ENCODE measurements around the gene CFAP299. TPM values are rescaled to one million over a fixed set of nuclear protein-coding genes. Genes with fewer than 3 reads are reported as not detected.

CFAP299 gene
- total RNA-seq, 4 donors from 2014 or later: 1.2 TPM; not detected in 3

GRCh38 chr4:80331693-80332092, 3.8 kb upstream of the CFAP299 start:
- peaks cover 0 to 11% of the 10 kb centered on the region in 2 donors for H3K27me3 ChIP-seq
- H3K4me3 ChIP-seq: no peak overlapping the region
- TF ChIP-seq CTCF (IDR thresholded peaks at IDR 0.05) (no peak), POLR2A (IDR thresholded peaks at IDR 0.05) (no peak)
- H3K27ac ChIP-seq: no peak overlapping the region
- H3K36me3 ChIP-seq: no peaks in the 10 kb centered on the region
- no peak for DNase-seq
- no peaks in the 10 kb centered on the region for H3K9me3 ChIP-seq
- intact Hi-C loops (cut with DNase I; ENCODE audit: low total_unique reads): no loop called here
- no peaks in the 10 kb centered on the region for H3K4me1 ChIP-seq

- no peak for DNase-seq
- Histone ChIP-seq H3K4me3 (no peak overlapping the region), H3K9me3 (no peaks in the 10 kb centered on the region), H3K27ac (no peak overlapping the region), H3K27me3 (peaks cover 0 to 18% of the 10 kb centered on the region in 2 donors), H3K36me3 (no peaks in the 10 kb centered on the region), H3K4me1 (no peaks in the 10 kb centered on the region)
- intact Hi-C loops (cut with DNase I; ENCODE audit: low total_unique reads): no loop called here
- TF ChIP-seq CTCF (IDR thresholded peaks at IDR 0.05): no peak
- TF ChIP-seq POLR2A (IDR thresholded peaks at IDR 0.05): no peak
Measured at GRCh38 chr4:80333121-80333520, 2.4 kb upstream of the CFAP299 start.

GRCh38 chr4:80334568-80334967, 962 bp upstream of the CFAP299 start:
- intact Hi-C loops (cut with DNase I; ENCODE audit: low total_unique reads): no loop called here
- no peak for TF ChIP-seq CTCF (IDR thresholded peaks at IDR 0.05)
- no peak for TF ChIP-seq POLR2A (IDR thresholded peaks at IDR 0.05)
- no peaks in the 10 kb centered on the region for H3K4me1 ChIP-seq
- peaks cover 0 to 18% of the 10 kb centered on the region in 2 donors for H3K27me3 ChIP-seq
- H3K27ac ChIP-seq: no peak overlapping the region
- no peak for DNase-seq
- H3K9me3 ChIP-seq: no peaks in the 10 kb centered on the region
- H3K4me3 ChIP-seq: no peak overlapping the region
- H3K36me3 ChIP-seq: no peaks in the 10 kb centered on the region

GRCh38 chr4:80335226-80335553, 340 bp upstream of the CFAP299 start:
- DNase-seq: no peak
- Histone ChIP-seq H3K4me3 (peak overlapping the region; percentile 28 to 37), H3K27ac (no peak overlapping the region), H3K27me3 (peaks cover 0 to 18% of the 10 kb centered on the region in 2 donors), H3K9me3 (no peaks in the 10 kb centered on the region), H3K36me3 (no peaks in the 10 kb centered on the region), H3K4me1 (no peaks in the 10 kb centered on the region)
- intact Hi-C loops (cut with DNase I; ENCODE audit: low total_unique reads): no loop called here
- no peak for TF ChIP-seq CTCF (IDR thresholded peaks at IDR 0.05)
- no peak for TF ChIP-seq POLR2A (IDR thresholded peaks at IDR 0.05)

GRCh38 chr4:80336582-80336981, 1.1 kb downstream of the CFAP299 start:
- Histone ChIP-seq H3K36me3 (no peaks in the 10 kb centered on the region), H3K9me3 (no peaks in the 10 kb centered on the region), H3K27me3 (peaks cover 0 to 18% of the 10 kb centered on the region in 2 donors), H3K4me3 (peak overlapping the region in 1 of 2 donors; percentile 37), H3K4me1 (no peaks in the 10 kb centered on the region), H3K27ac (no peak overlapping the region)
- DNase-seq: no peak
- intact Hi-C loops (cut with DNase I; ENCODE audit: low total_unique reads): no loop called here
- TF ChIP-seq POLR2A (IDR thresholded peaks at IDR 0.05) (no peak), CTCF (IDR thresholded peaks at IDR 0.05) (peak in 1 of 4 experiments; percentile 10)
